H1 (cell line): Measurements from ENCODE around the gene MXRA8. TPM values are rescaled to one million over a fixed set of nuclear protein-coding genes. Genes with fewer than 3 reads are reported as not detected.

Source experiments
- CEBPB ChIP-seq: IDR thresholded peaks from 2 replicates; pipeline ENCODE4 v1.6.1; 2012; ENCODE audit warnings: low read depth, low read length
- EGR1 ChIP-seq: IDR thresholded peaks from 2 replicates; pipeline ENCODE4 v1.6.1; 2011; ENCODE audit warnings: low read depth, low read length, borderline replicate concordance
- EZH2 ChIP-seq: fragments of 200-600 bp; sonication (generic); IDR thresholded peaks from 2 replicates; pipeline ENCODE4 v1.7.1; 2012; ENCODE audit warnings: low read depth, mild to moderate bottlenecking, moderate library complexity, low read length, inconsistent platforms; ENCODE audit not compliant: severe bottlenecking
- KDM1A ChIP-seq: fragments of 200-600, 300-600 bp; sonication (generic); IDR thresholded peaks from 2 replicates; pipeline ENCODE4 v1.7.1; 2016; ENCODE audit warnings: mild to moderate bottlenecking, low read length, borderline replicate concordance
- POU5F1 ChIP-seq: IDR thresholded peaks from 2 replicates; pipeline ENCODE4 v1.6.1; 2011; ENCODE audit warnings: low read depth, mild to moderate bottlenecking, low read length, moderate library complexity
- RAD21 ChIP-seq, 2 experiments: IDR thresholded peaks in 1 of 2; conservative IDR thresholded peaks in 1 of 2; 2 replicates each; pipeline ENCODE4 v1.6.1; 2011; ENCODE audit warnings: low read depth in 2 of 2, low read length in 2 of 2, improper control_type of control experiment in 1 of 2, inconsistent platforms in 1 of 2, mild to moderate bottlenecking in 1 of 2, moderate library complexity in 1 of 2
- SIN3A ChIP-seq, 2 experiments: IDR thresholded peaks in 1 of 2; conservative IDR thresholded peaks in 1 of 2; 2 replicates each; pipeline ENCODE4 v1.6.1; 2011 to 2012; ENCODE audit warnings: low read length in 2 of 2, improper control_type of control experiment in 1 of 2, low read depth in 1 of 2, mild to moderate bottlenecking in 1 of 2
- TCF12 ChIP-seq: IDR thresholded peaks from 2 replicates; pipeline ENCODE4 v1.6.1; 2011; ENCODE audit warnings: low read depth, mild to moderate bottlenecking, low read length
- polyA plus RNA-seq, 7 experiments: library from polyadenylated mRNA; depleted of rRNA in 3 of 7; stranded (reverse) in 5 of 7; unstranded in 2 of 7; fragments of >200 nt in 5 of 7; fragments of 200-250 nt in 2 of 7; gene quantifications; 1 replicate in 5 of 7; 2 replicates in 1 of 7; 4 replicates in 1 of 7; pipeline versions ENCODE4 v1.2.1 to v1.2.3, GENCODE V29; 2011 to 2013; ENCODE audit warnings: missing spikeins in 2 of 7, mixed read lengths in 2 of 7
- total RNA-seq: library from RNA; stranded (reverse); fragmentation: NEBNext Ultra II Directional; extraction: Animal tissue kit (Norgen Biotek cat#: 25700); gene quantifications from 2 replicates; pipeline ENCODE4 v1.2.1, GENCODE V29; 2021
- TF ChIP-seq, protein P1 (sequence below): fragments of 300-600 bp; sonication (generic); IDR thresholded peaks from 2 replicates; pipeline ENCODE4 v1.7.1; 2012; ENCODE audit warnings: low read length, moderate library complexity, mild to moderate bottlenecking, inconsistent platforms; ENCODE audit not compliant: insufficient replicate concordance
- TF ChIP-seq, protein P2 (sequence below): IDR thresholded peaks from 2 replicates; pipeline ENCODE4 v1.6.1; 2011; ENCODE audit warnings: low read depth, mild to moderate bottlenecking, low read length; ENCODE audit not compliant: insufficient read depth

The MXRA8 gene
- total and polyA plus RNA-seq, 2 of the 8 experiments (the other 6 are each of a cell fraction or from before 2014, with no cell fraction given), result 10.5 to 17.2 TPM

DNA sequence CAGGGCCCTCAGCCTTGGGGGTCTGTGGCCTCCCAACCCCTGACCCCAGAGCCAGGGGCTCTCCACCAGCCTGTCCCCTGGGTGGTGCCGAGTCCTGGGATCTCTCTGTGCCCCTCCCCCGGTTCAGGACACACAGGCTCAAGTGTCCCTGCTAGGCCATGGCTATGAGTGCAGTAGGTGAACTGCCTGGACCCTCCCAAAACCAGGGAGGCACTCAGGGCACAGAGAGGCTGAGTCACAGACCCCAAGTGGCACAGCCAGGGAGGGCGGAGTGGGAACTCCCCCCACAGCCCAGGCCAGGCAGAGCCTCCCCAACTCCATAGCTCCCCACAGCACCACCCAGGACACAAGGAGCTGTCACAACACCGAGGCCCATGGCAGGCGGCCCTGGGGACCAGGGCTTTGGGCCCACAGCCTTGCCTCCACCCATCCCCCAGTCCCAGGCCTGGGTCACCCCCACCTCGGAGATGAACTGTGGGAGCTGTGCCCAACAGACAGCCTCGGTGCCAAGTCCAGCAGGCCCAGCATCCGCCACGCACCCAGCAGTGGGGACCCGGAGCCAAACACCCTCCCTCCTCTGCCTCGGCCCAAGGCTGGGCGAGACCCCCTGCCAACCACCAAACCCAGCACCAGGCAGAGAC lies 12.4 kb downstream of the MXRA8 start (continued):
- TF ChIP-seq, protein P1, sequence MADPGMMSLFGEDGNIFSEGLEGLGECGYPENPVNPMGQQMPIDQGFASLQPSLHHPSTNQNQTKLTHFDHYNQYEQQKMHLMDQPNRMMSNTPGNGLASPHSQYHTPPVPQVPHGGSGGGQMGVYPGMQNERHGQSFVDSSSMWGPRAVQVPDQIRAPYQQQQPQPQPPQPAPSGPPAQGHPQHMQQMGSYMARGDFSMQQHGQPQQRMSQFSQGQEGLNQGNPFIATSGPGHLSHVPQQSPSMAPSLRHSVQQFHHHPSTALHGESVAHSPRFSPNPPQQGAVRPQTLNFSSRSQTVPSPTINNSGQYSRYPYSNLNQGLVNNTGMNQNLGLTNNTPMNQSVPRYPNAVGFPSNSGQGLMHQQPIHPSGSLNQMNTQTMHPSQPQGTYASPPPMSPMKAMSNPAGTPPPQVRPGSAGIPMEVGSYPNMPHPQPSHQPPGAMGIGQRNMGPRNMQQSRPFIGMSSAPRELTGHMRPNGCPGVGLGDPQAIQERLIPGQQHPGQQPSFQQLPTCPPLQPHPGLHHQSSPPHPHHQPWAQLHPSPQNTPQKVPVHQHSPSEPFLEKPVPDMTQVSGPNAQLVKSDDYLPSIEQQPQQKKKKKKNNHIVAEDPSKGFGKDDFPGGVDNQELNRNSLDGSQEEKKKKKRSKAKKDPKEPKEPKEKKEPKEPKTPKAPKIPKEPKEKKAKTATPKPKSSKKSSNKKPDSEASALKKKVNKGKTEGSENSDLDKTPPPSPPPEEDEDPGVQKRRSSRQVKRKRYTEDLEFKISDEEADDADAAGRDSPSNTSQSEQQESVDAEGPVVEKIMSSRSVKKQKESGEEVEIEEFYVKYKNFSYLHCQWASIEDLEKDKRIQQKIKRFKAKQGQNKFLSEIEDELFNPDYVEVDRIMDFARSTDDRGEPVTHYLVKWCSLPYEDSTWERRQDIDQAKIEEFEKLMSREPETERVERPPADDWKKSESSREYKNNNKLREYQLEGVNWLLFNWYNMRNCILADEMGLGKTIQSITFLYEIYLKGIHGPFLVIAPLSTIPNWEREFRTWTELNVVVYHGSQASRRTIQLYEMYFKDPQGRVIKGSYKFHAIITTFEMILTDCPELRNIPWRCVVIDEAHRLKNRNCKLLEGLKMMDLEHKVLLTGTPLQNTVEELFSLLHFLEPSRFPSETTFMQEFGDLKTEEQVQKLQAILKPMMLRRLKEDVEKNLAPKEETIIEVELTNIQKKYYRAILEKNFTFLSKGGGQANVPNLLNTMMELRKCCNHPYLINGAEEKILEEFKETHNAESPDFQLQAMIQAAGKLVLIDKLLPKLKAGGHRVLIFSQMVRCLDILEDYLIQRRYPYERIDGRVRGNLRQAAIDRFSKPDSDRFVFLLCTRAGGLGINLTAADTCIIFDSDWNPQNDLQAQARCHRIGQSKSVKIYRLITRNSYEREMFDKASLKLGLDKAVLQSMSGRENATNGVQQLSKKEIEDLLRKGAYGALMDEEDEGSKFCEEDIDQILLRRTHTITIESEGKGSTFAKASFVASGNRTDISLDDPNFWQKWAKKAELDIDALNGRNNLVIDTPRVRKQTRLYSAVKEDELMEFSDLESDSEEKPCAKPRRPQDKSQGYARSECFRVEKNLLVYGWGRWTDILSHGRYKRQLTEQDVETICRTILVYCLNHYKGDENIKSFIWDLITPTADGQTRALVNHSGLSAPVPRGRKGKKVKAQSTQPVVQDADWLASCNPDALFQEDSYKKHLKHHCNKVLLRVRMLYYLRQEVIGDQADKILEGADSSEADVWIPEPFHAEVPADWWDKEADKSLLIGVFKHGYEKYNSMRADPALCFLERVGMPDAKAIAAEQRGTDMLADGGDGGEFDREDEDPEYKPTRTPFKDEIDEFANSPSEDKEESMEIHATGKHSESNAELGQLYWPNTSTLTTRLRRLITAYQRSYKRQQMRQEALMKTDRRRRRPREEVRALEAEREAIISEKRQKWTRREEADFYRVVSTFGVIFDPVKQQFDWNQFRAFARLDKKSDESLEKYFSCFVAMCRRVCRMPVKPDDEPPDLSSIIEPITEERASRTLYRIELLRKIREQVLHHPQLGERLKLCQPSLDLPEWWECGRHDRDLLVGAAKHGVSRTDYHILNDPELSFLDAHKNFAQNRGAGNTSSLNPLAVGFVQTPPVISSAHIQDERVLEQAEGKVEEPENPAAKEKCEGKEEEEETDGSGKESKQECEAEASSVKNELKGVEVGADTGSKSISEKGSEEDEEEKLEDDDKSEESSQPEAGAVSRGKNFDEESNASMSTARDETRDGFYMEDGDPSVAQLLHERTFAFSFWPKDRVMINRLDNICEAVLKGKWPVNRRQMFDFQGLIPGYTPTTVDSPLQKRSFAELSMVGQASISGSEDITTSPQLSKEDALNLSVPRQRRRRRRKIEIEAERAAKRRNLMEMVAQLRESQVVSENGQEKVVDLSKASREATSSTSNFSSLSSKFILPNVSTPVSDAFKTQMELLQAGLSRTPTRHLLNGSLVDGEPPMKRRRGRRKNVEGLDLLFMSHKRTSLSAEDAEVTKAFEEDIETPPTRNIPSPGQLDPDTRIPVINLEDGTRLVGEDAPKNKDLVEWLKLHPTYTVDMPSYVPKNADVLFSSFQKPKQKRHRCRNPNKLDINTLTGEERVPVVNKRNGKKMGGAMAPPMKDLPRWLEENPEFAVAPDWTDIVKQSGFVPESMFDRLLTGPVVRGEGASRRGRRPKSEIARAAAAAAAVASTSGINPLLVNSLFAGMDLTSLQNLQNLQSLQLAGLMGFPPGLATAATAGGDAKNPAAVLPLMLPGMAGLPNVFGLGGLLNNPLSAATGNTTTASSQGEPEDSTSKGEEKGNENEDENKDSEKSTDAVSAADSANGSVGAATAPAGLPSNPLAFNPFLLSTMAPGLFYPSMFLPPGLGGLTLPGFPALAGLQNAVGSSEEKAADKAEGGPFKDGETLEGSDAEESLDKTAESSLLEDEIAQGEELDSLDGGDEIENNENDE, result no peak
- TF ChIP-seq KDM1A (no peak), EGR1 (no peak), RAD21 (IDR thresholded peaks at IDR 0.05 in 1 of 2, conservative IDR thresholded peaks at IDR 0.05 in 1 of 2; ENCODE audit: low read depth in 2 of 2, low read length in 2 of 2) (no peak), CEBPB (no peak), POU5F1 (no peak), TCF12 (no peak), EZH2 (no peak), SIN3A (conservative IDR thresholded peaks at IDR 0.05 in 1 of 2, IDR thresholded peaks at IDR 0.05 in 1 of 2; ENCODE audit: low read depth in 1 of 2, low read length in 2 of 2) (no peak)
- TF ChIP-seq, protein P2, sequence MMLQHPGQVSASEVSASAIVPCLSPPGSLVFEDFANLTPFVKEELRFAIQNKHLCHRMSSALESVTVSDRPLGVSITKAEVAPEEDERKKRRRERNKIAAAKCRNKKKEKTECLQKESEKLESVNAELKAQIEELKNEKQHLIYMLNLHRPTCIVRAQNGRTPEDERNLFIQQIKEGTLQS, result no peak
